ENCODE data around the gene SLC31A2. TPM values are rescaled to one million over a fixed set of nuclear protein-coding genes. Genes with fewer than 3 reads are reported as not detected.

Gene SLC31A2
- total RNA-seq, 1 donor from 2014 or later, result 1.1 TPM

GRCh38 chr9:113154471-113154870 is 3.7 kb downstream of the SLC31A2 start:
- H3K4me1 Mint-ChIP-seq, result peaks cover 17% of the 10 kb centered on the region
- TF ChIP-seq CTCF (IDR thresholded peaks at IDR 0.05), result no peak
- peaks cover 8% of the 10 kb centered on the region for H3K36me3 Mint-ChIP-seq (ENCODE audit: low read depth)
- ChIA-PET CTCF (interaction anchor here (1.3 kb wide), 1 partner anchor 12 kb away, joined by 3 read pairs; no protein-coding TSS in a partner anchor), POLR2A (no interaction called here)
- H3K4me3 Mint-ChIP-seq, result no peak overlapping the region
- ATAC-seq (ENCODE audit: low read depth) (no peak), DNase-seq (no peak)
- intact Hi-C loops (cut with micrococcal nuclease), result loop anchor here (5.0 to 10.0 kb wide), 4 partner anchors 188 to 1670 kb away; partner anchors contain the start of genes ALAD, ECPAS, HSDL2 and WDR31
- H3K9me3 Mint-ChIP-seq, result no peaks in the 10 kb centered on the region
- H3K27ac Mint-ChIP-seq, result no peak overlapping the region
- no peaks in the 10 kb centered on the region for H3K27me3 Mint-ChIP-seq

- CTCF ChIA-PET, result interaction anchor here (1.3 kb wide), 1 partner anchor 12 kb away, joined by 3 read pairs; no protein-coding TSS in a partner anchor
- no peak for DNase-seq
- H3K4me3 Mint-ChIP-seq, result no peak overlapping the region
- no peak overlapping the region for H3K27ac Mint-ChIP-seq
- POLR2A ChIA-PET, result no interaction called here
- H3K9me3 Mint-ChIP-seq, result no peaks in the 10 kb centered on the region
- H3K4me1 Mint-ChIP-seq, result peaks cover 17% of the 10 kb centered on the region
- no peak for TF ChIP-seq CTCF (IDR thresholded peaks at IDR 0.05)
- ATAC-seq (ENCODE audit: low read depth), result no peak
- H3K36me3 Mint-ChIP-seq (ENCODE audit: low read depth), result peaks cover 8% of the 10 kb centered on the region
- intact Hi-C loops (cut with micrococcal nuclease), result loop anchor here (5.0 to 10.0 kb wide), 4 partner anchors 187 to 1670 kb away; partner anchors contain the start of genes ALAD, ECPAS, HSDL2 and WDR31
- H3K27me3 Mint-ChIP-seq, result no peaks in the 10 kb centered on the region
These were observed 4.1 kb downstream of the SLC31A2 start for GRCh38 chr9:113154946-113155345.

- Mint-ChIP-seq H3K27me3 (no peaks in the 10 kb centered on the region), H3K36me3 (ENCODE audit: low read depth) (peaks cover 13% of the 10 kb centered on the region), H3K27ac (no peak overlapping the region), H3K4me1 (peaks cover 13% of the 10 kb centered on the region), H3K9me3 (no peaks in the 10 kb centered on the region), H3K4me3 (no peak overlapping the region)
- DNase-seq (no peak), ATAC-seq (ENCODE audit: low read depth) (no peak)
- ChIA-PET POLR2A (no interaction called here), CTCF (interaction anchor here (1.3 kb wide), 1 partner anchor 13 kb away, joined by 3 read pairs; no protein-coding TSS in a partner anchor)
- no peak for TF ChIP-seq CTCF (IDR thresholded peaks at IDR 0.05)
- intact Hi-C loops (cut with micrococcal nuclease), result loop anchor here (10.0 kb wide), 2 partner anchors 249 to 1671 kb away; partner anchors contain the start of genes ALAD and ECPAS
These were observed 5.2 kb downstream of the SLC31A2 start for GRCh38 chr9:113155911-113156588.

- H3K4me1 Mint-ChIP-seq, result peaks cover 10% of the 10 kb centered on the region
- ChIA-PET POLR2A (no interaction called here), CTCF (no interaction called here)
- H3K4me3 Mint-ChIP-seq, result no peak overlapping the region
- no peak for TF ChIP-seq CTCF (IDR thresholded peaks at IDR 0.05)
- no peaks in the 10 kb centered on the region for H3K9me3 Mint-ChIP-seq
- peaks cover 20% of the 10 kb centered on the region for H3K36me3 Mint-ChIP-seq (ENCODE audit: low read depth)
- H3K27ac Mint-ChIP-seq, result no peak overlapping the region
- no peak for DNase-seq
- intact Hi-C loops (cut with micrococcal nuclease), result loop anchor here (10.0 kb wide), 2 partner anchors 248 to 1672 kb away; partner anchors contain the start of genes ALAD and ECPAS
- no peak for ATAC-seq (ENCODE audit: low read depth)
- H3K27me3 Mint-ChIP-seq, result no peaks in the 10 kb centered on the region
These were observed 6.1 kb downstream of the SLC31A2 start for GRCh38 chr9:113156880-113157279.

GRCh38 chr9:113158446-113158845 is 7.6 kb downstream of the SLC31A2 start:
- POLR2A ChIA-PET, result no interaction called here
- H3K27ac Mint-ChIP-seq, result no peak overlapping the region
- peaks cover 35% of the 10 kb centered on the region for H3K36me3 Mint-ChIP-seq (ENCODE audit: low read depth)
- H3K9me3 Mint-ChIP-seq, result no peaks in the 10 kb centered on the region
- H3K27me3 Mint-ChIP-seq, result no peaks in the 10 kb centered on the region
- H3K4me3 Mint-ChIP-seq, result no peak overlapping the region
- no peak for TF ChIP-seq CTCF (IDR thresholded peaks at IDR 0.05)
- H3K4me1 Mint-ChIP-seq, result peaks cover 9% of the 10 kb centered on the region
- ATAC-seq (ENCODE audit: low read depth), result no peak
- CTCF ChIA-PET, result interaction anchor here (1.0 kb wide), 1 partner anchor 7 kb away, joined by 3 read pairs; the partner anchor contains the start of gene SLC31A2
- intact Hi-C loops (cut with micrococcal nuclease), result loop anchor here (10.0 kb wide), 2 partner anchors 246 to 1674 kb away; partner anchors contain the start of genes ALAD and ECPAS
- no peak for DNase-seq

Measured in activated B cell treated with CpG ODN at 0.5 μM for 24 hours (primary cell).